WTC11 (cell line): Measurements from ENCODE around the gene PDE8A. TPM values are rescaled to one million over a fixed set of nuclear protein-coding genes. Genes with fewer than 3 reads are reported as not detected.

ENCODE experiments used
- ATAC-seq: fragments of 200-7000 bp; cut with Tn5 transposase; 2 replicates; pipeline ENCODE4 v1.10.0; 2021; ENCODE audit warnings: mild to moderate bottlenecking, moderate library complexity
- CTCF ChIA-PET: fragments of 300-600 bp; sonication (Branson Sonifier 250); formaldehyde crosslinking; loops from one replicate; lab custom pipeline; 2021; ENCODE audit warnings: antibody characterized with exemption; lab: Charles Lee
- POLR2A ChIA-PET: fragments of 350-600 bp; sonication (Branson Sonifier 250); formaldehyde crosslinking; loops from one replicate; lab custom pipeline; 2021; ENCODE audit warnings: antibody characterized with exemption; lab: Charles Lee
- DNase-seq: peaks from one replicate; pipeline ENCODE4 v3.0.0; 2021; ENCODE audit warnings: low spot score
- H3K27ac Mint-ChIP-seq: 2 replicates; pipeline ENCODE4 v1.8.0; 2021; ENCODE audit warnings: mixed read lengths
- H3K27me3 Mint-ChIP-seq: 2 replicates; pipeline ENCODE4 v1.8.0; 2021; ENCODE audit warnings: low read depth, mild to moderate bottlenecking, moderate library complexity, mixed read lengths
- H3K36me3 Mint-ChIP-seq: 2 replicates; pipeline ENCODE4 v1.8.0; 2021; ENCODE audit warnings: mixed read lengths
- H3K4me1 Mint-ChIP-seq: 2 replicates; pipeline ENCODE4 v1.8.0; 2022; ENCODE audit warnings: mixed read lengths
- H3K4me3 Mint-ChIP-seq: 2 replicates; pipeline ENCODE4 v1.8.0; 2021; ENCODE audit warnings: mild to moderate bottlenecking, moderate library complexity, mixed read lengths
- H3K9me3 Mint-ChIP-seq: 2 replicates; pipeline ENCODE4 v1.8.0; 2021; ENCODE audit warnings: mixed read lengths
- CREB1 ChIP-seq: sonication (generic); formaldehyde crosslinking; IDR thresholded peaks from 2 replicates; pipeline ENCODE4 v1.8.0; 2023; ENCODE audit warnings: mild to moderate bottlenecking, missing genetic modification reagents
- CTCF ChIP-seq: fragments of 200-600 bp; IDR thresholded peaks from 2 replicates; pipeline ENCODE4 v1.8.0; 2022; ENCODE audit warnings: antibody characterized with exemption
- GTF2I ChIP-seq: fragments of 250-450 bp; sonication (Bioruptor Pico); conservative IDR thresholded peaks from 2 replicates; pipeline ENCODE4 v1.4.0; 2021; ENCODE audit warnings: mild to moderate bottlenecking
- TCF7 ChIP-seq: sonication (generic); formaldehyde crosslinking; IDR thresholded peaks from 2 replicates; pipeline ENCODE4 v1.8.0; 2022; ENCODE audit warnings: mild to moderate bottlenecking, low read depth, missing genetic modification reagents, moderate library complexity
- TEAD4 ChIP-seq: sonication (generic); formaldehyde crosslinking; IDR thresholded peaks from 2 replicates; pipeline ENCODE4 v1.8.0; 2022; ENCODE audit warnings: mild to moderate bottlenecking, missing genetic modification reagents
- TP53 ChIP-seq: sonication (generic); formaldehyde crosslinking; IDR thresholded peaks from 2 replicates; pipeline ENCODE4 v1.8.1; 2023; ENCODE audit warnings: mild to moderate bottlenecking, missing genetic modification reagents
- ZNF281 ChIP-seq: sonication (generic); formaldehyde crosslinking; IDR thresholded peaks from 2 replicates; pipeline ENCODE4 v1.8.0; 2023; ENCODE audit warnings: mild to moderate bottlenecking, missing genetic modification reagents
- ZNF423 ChIP-seq: fragments of 250-450 bp; sonication (Bioruptor Pico); IDR thresholded peaks from 2 replicates; pipeline ENCODE4 v2.1.2; 2022; ENCODE audit warnings: mild to moderate bottlenecking, moderate library complexity
- ZNF532 ChIP-seq: fragments of 250-450 bp; sonication (Bioruptor Pico); IDR thresholded peaks from 2 replicates; pipeline ENCODE4 v1.9.0; 2021; ENCODE audit warnings: mild to moderate bottlenecking, borderline replicate concordance
- total RNA-seq: library from RNA; stranded (reverse); gene quantifications from 3 replicates; pipeline ENCODE4 v1.2.3, GENCODE V29; 2021
- TF ChIP-seq, protein P1 (sequence below): sonication (generic); formaldehyde crosslinking; IDR thresholded peaks from 2 replicates; pipeline ENCODE4 v1.8.0; 2022; ENCODE audit warnings: mild to moderate bottlenecking, missing genetic modification reagents
- TF ChIP-seq, protein P2 (sequence below): sonication (generic); formaldehyde crosslinking; conservative IDR thresholded peaks from 2 replicates; pipeline ENCODE4 v1.8.1; 2022; ENCODE audit warnings: mild to moderate bottlenecking, missing genetic modification reagents
- TF ChIP-seq, protein P3 (sequence below): sonication (generic); formaldehyde crosslinking; IDR thresholded peaks from 2 replicates; pipeline ENCODE4 v1.8.0; 2022; ENCODE audit warnings: mild to moderate bottlenecking, missing genetic modification reagents
- TF ChIP-seq, protein P4 (sequence below): sonication (generic); formaldehyde crosslinking; IDR thresholded peaks from 2 replicates; pipeline ENCODE4 v1.8.1; 2023; ENCODE audit warnings: mild to moderate bottlenecking, moderate library complexity, missing genetic modification reagents

The PDE8A gene
- total RNA-seq, 1 experiment from 2014 or later, result 13.9 TPM

GRCh38 chr15:84988909-84989644 lies 7.4 kb downstream of the PDE8A start (continued):
- TF ChIP-seq ZNF281 (CRISPR knock-in tag), result no peak
- no peak for TF ChIP-seq TEAD4
- TF ChIP-seq GTF2I (CRISPR knock-in tag), result no peak
- no peak for TF ChIP-seq ZNF423 (CRISPR knock-in tag)
- no peak for TF ChIP-seq CTCF

GRCh38 chr15:84990507-84990906 lies 8.9 kb downstream of the PDE8A start:
- no peaks in the 10 kb centered on the region for H3K27me3 Mint-ChIP-seq
- H3K4me1 Mint-ChIP-seq, result peaks cover 24% of the 10 kb centered on the region
- no peaks in the 10 kb centered on the region for H3K9me3 Mint-ChIP-seq
- H3K36me3 Mint-ChIP-seq, result no peaks in the 10 kb centered on the region
- no peak for DNase-seq
- H3K27ac Mint-ChIP-seq, result no peak overlapping the region
- TF ChIP-seq, protein P1, sequence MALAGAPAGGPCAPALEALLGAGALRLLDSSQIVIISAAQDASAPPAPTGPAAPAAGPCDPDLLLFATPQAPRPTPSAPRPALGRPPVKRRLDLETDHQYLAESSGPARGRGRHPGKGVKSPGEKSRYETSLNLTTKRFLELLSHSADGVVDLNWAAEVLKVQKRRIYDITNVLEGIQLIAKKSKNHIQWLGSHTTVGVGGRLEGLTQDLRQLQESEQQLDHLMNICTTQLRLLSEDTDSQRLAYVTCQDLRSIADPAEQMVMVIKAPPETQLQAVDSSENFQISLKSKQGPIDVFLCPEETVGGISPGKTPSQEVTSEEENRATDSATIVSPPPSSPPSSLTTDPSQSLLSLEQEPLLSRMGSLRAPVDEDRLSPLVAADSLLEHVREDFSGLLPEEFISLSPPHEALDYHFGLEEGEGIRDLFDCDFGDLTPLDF, result no peak
- TF ChIP-seq CREB1 (no peak), TP53 (CRISPR knock-in tag) (no peak), ZNF532 (CRISPR knock-in tag) (no peak), TCF7 (no peak)
- TF ChIP-seq, protein P2, sequence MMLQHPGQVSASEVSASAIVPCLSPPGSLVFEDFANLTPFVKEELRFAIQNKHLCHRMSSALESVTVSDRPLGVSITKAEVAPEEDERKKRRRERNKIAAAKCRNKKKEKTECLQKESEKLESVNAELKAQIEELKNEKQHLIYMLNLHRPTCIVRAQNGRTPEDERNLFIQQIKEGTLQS, result no peak
- TF ChIP-seq, protein P3, sequence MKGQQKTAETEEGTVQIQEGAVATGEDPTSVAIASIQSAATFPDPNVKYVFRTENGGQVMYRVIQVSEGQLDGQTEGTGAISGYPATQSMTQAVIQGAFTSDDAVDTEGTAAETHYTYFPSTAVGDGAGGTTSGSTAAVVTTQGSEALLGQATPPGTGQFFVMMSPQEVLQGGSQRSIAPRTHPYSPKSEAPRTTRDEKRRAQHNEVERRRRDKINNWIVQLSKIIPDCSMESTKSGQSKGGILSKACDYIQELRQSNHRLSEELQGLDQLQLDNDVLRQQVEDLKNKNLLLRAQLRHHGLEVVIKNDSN (CRISPR knock-in tag), result no peak
- TF ChIP-seq, protein P4, sequence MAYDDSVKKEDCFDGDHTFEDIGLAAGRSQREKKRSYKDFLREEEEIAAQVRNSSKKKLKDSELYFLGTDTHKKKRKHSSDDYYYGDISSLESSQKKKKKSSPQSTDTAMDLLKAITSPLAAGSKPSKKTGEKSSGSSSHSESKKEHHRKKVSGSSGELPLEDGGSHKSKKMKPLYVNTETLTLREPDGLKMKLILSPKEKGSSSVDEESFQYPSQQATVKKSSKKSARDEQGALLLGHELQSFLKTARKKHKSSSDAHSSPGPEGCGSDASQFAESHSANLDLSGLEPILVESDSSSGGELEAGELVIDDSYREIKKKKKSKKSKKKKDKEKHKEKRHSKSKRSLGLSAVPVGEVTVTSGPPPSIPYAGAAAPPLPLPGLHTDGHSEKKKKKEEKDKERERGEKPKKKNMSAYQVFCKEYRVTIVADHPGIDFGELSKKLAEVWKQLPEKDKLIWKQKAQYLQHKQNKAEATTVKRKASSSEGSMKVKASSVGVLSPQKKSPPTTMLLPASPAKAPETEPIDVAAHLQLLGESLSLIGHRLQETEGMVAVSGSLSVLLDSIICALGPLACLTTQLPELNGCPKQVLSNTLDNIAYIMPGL (CRISPR knock-in tag), result no peak
- no peak overlapping the region for H3K4me3 Mint-ChIP-seq
- POLR2A ChIA-PET, result no interaction called here
- CTCF ChIA-PET, result interaction anchor here (1.1 kb wide), 1 partner anchor 178 kb away, joined by 4 read pairs; no protein-coding TSS in a partner anchor
- no peak for ATAC-seq
